ENCODE measurements around the gene LARP1. TPM values are rescaled to one million over a fixed set of nuclear protein-coding genes. Genes with fewer than 3 reads are reported as not detected.

The LARP1 gene
- total and polyA plus RNA-seq, 9 of the 15 experiments (the other 6 are each of a cell fraction or from before 2014, with no cell fraction given): 22.6 to 300 (median 92.0) TPM

DNA sequence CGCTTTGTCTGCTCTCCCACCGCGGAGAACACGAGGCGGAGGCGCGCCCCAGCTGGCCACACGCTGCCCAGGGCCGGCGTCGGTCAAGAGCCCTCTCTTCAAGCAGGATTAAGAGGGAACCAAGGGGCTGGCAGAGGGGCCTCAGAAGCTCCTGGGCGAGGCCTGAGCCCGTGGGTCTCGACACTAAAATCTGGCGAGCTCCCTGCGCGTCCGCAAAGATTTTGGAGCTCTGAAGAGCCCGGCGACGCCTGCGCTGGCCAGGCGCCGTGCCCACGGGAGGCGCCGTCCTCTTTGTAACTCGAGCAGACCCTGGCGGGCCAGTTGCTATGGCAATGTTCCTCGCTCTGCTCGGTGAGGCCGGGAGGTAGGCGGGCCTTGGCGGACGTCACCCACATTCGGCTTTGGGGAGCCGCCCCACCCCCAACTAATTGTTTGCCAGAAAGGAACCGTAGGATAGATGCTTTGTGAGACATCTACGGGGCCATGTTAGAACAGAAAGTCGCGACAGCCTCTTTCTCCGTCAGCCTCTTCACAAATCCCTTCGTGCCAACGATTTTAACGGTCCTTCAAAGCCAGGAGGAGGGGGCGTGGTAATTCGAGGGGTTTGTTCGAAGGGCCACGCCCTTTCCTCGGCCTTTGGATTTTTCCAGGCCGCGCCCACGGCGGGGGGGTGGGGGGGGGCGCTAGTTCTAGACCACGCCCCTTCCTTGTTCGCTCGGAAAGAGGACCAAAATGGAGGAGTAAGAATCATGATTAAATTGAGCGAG lies 102.5 kb downstream of the LARP1 start (continued):
- TF ChIP-seq, protein P1, sequence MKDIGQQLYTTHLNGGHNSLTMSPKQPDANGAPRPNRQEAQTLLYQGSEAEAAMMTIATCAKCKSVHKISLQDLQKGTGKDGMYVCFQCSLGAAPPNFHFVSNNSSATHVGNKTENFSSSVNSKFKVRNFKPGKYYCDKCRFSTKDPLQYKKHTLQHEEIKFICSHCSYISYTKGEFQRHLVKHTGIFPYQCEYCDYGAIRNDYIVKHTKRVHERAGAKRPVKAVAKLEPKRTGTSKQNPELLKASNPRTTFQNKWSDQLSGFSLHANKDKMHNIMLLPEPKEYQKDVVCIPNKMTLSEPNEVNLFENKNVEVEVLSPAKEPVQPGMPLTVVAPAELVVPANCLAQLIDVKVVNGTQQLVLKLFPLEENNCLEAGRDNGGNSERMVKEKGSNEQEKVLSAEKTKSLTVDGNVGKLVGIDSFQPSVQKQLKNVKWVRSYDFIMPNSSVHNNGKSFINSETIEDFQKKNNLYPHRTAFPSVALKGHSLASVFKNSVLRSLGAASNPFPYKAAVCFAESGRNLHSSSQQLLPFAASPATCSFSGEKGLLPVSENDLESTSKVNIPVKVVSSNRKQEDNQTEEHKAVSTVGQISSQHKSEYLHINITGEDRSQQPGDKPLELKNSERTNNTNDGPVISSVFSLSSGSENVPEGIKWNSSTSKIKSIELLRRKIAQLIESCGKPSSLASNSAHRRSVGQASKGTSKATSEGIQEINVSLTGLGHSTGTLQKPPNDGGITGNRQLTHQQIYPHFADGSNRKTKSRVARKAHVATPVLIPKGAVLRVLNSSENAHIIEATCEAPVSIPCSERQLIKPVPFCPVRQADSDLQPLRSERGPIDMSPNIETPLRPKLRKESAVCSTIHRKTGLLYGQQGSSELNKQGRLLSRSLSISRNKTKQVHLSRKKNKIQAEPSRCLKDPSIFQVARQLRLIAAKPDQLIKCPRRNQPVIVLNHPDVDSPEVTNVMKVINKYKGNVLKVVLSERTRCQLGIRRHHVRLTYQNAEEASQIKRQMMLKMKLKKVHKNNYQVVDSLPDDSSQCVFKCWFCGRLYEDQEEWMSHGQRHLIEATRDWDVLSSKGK (CRISPR knock-in tag; IDR thresholded peaks at IDR 0.05): no peak
- TF ChIP-seq AFF1 (IDR thresholded peaks at IDR 0.05; ENCODE audit: low read depth in 1 of 2, partially characterized antibody in 2 of 2) (peak in 1 of 2 experiments; percentile 12), TSHZ1 (CRISPR knock-in tag; IDR thresholded peaks at IDR 0.05) (no peak), THAP12 (CRISPR knock-in tag; IDR thresholded peaks at IDR 0.05) (0 out of 2 replicates have a peak, but pooled peaks have one; percentile 28), MTA1 (IDR thresholded peaks at IDR 0.05; ENCODE audit: borderline replicate concordance) (no peak), SRF (CRISPR knock-in tag; IDR thresholded peaks at IDR 0.05) (no peak; a peak in 1 of 4 replicates), NCOR1 (IDR thresholded peaks at IDR 0.05) (no peak), GABPA (tag; conservative IDR thresholded peaks at IDR 0.05; ENCODE audit: low read depth) (no peak)
- TF ChIP-seq, protein P2, sequence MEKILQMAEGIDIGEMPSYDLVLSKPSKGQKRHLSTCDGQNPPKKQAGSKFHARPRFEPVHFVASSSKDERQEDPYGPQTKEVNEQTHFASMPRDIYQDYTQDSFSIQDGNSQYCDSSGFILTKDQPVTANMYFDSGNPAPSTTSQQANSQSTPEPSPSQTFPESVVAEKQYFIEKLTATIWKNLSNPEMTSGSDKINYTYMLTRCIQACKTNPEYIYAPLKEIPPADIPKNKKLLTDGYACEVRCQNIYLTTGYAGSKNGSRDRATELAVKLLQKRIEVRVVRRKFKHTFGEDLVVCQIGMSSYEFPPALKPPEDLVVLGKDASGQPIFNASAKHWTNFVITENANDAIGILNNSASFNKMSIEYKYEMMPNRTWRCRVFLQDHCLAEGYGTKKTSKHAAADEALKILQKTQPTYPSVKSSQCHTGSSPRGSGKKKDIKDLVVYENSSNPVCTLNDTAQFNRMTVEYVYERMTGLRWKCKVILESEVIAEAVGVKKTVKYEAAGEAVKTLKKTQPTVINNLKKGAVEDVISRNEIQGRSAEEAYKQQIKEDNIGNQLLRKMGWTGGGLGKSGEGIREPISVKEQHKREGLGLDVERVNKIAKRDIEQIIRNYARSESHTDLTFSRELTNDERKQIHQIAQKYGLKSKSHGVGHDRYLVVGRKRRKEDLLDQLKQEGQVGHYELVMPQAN (IDR thresholded peaks at IDR 0.05; ENCODE audit: borderline replicate concordance): peak; percentile 74; the same call in 1 of the 2 replicates
